Omental fat pad (tissue), 4 donors: ENCODE results near the gene ADCY9. TPM values are rescaled to one million over a fixed set of nuclear protein-coding genes. Genes with fewer than 3 reads are reported as not detected.

Experiments used
- ATAC-seq: fragments of 150-250 bp; one replicate; pipeline ENCODE4 v1.9.1; 2016; ENCODE audit warnings: mild to moderate bottlenecking, moderate library complexity; ENCODE audit not compliant: low FRiP score
- DNase-seq: peaks from one replicate; pipeline ENCODE4 v3.0.0-alpha.2; 2019; ENCODE audit warnings: low spot score
- total RNA-seq, 4 donors: library from RNA; depleted of rRNA; stranded (reverse); fragments of >200 nt; gene quantifications; one replicate each; pipeline ENCODE4 v1.1.0, GENCODE V29; 2016
- TF ChIP-seq, protein P1 (sequence below), 3 donors: fragments of 450-650 bp; IDR thresholded peaks; one replicate each; pipeline ENCODE4 v1.5.1; 2016 to 2017; ENCODE audit warnings: antibody characterized with exemption in 3 of 3, mild to moderate bottlenecking in 3 of 3, moderate library complexity in 2 of 3

Gene ADCY9
- total RNA-seq, 4 donors from 2014 or later = 8.5 to 16.6 (median 11.5) TPM

GRCh38 chr16:4015275-4016004, 100.8 kb downstream of the ADCY9 start:
- TF ChIP-seq, protein P1, sequence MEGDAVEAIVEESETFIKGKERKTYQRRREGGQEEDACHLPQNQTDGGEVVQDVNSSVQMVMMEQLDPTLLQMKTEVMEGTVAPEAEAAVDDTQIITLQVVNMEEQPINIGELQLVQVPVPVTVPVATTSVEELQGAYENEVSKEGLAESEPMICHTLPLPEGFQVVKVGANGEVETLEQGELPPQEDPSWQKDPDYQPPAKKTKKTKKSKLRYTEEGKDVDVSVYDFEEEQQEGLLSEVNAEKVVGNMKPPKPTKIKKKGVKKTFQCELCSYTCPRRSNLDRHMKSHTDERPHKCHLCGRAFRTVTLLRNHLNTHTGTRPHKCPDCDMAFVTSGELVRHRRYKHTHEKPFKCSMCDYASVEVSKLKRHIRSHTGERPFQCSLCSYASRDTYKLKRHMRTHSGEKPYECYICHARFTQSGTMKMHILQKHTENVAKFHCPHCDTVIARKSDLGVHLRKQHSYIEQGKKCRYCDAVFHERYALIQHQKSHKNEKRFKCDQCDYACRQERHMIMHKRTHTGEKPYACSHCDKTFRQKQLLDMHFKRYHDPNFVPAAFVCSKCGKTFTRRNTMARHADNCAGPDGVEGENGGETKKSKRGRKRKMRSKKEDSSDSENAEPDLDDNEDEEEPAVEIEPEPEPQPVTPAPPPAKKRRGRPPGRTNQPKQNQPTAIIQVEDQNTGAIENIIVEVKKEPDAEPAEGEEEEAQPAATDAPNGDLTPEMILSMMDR (IDR thresholded peaks at IDR 0.05) = no peak
- no peak for DNase-seq
- no peak for ATAC-seq

GRCh38 chr16:4011940-4012629, 104.2 kb downstream of the ADCY9 start:
- TF ChIP-seq, protein P1 (IDR thresholded peaks at IDR 0.05) = no peak
- ATAC-seq (no peak), DNase-seq (no peak)

DNA sequence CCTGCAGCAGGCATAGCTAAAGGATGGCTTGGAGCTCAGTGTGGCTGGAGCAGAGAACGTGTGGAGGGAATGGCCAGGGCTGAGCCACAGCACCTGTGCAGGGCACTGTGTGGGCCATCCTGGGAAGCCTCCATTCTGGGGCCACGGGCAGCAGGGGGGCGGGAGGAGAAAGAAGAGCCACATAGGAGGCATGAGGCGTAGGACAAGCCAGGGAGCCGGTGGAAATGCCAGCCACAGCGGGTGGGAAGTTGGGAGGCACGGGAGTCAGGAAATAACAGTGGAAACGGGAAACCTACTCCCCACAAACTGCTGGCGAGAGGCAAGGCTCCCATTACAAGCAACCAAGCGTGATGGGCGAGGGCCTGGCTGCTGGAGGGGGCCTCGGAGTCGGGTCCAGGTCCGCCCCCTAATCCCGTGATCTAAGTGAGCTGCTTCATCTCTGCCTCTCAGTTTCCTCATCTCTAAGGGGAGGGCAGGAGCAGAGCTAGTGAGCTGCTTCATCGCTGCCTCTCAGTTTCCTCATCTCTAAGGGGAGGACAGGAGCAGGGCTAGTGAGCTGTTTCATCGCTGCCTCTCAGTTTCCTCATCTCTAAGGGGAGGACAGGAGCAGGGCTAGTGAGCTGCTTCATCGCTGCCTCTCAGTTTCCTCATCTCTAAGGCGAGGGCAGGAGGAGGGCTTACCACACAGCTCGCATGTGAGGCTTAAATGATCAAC, 104.9 kb downstream of the ADCY9 start:
- DNase-seq = no peak
- ATAC-seq = no peak
- TF ChIP-seq, protein P1 (IDR thresholded peaks at IDR 0.05) = no peak

DNA sequence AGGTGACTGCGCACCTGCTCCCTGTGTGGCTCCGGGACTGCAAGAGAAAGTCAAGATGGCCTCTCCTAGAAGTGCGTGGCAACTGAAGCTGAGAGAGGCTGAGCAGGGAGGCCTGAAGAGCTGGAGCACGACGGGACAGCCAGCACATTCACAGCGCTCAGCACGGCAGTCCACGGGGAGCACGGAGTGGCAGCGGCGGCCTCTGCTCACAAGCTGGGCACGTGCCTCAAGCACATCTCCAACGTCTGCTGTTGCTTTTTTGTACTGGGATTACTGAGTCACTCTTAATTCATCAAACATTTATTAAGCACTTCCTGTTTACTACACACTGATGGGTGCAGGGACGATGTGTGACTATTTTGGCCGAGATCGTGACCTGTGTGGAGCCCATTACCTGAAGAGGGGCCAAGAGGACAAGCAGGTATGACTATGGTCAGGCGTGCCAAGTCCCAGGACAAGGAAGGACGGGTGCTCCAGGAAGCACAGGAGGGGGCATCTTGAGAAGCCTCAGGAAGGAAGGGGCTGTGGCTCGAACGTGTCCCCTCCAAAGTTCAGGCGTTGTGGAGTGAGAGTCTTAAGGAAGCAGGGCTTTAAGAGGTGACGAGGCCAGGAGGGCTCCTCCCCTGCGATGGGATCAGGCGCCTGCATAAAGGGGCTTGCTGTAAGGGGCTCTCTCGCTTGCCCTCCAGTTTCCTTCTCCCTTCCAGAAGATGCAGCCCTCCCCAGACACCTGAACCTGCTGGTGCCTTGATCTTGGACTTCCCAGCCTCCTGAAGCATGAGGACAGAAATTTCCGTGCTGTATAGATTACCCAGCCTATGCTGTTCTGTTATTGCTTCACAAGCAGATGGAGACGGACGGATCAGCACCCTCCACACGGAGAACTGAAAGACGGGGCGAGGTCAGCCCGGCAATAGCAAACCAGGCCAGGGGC, 105.8 kb downstream of the ADCY9 start:
- ATAC-seq (peak; percentile 20), DNase-seq (no peak)
- TF ChIP-seq, protein P1 (IDR thresholded peaks at IDR 0.05) = no peak

DNA sequence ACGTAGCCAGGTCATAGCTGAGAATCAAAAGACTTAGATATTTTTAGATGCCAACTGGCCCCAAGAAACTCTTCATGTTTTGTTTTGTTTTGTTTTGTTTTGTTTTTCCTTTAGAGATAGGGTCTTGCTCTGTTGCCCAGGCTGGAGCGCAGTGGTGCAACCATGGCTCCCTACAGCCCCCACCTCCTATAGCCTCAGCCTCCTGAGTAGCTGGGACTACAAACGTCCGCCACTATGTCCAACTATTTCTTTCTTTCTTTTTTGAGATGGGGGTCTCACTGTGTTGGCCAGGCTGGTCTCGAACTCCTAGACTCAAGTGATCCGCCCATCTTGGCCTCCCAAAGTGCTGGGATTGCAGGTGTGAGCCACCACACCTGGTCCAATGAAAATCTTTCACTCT, 107.1 kb downstream of the ADCY9 start:
- TF ChIP-seq, protein P1 (IDR thresholded peaks at IDR 0.05) = no peak
- no peak for ATAC-seq
- DNase-seq = no peak

GRCh38 chr16:4008116-4008515, 108.1 kb downstream of the ADCY9 start:
- DNase-seq (no peak), ATAC-seq (no peak)
- TF ChIP-seq, protein P1 (IDR thresholded peaks at IDR 0.05) = no peak
